Gastroesophageal sphincter (tissue), 3 donors: ENCODE measurements around the gene OPN1SW.

ENCODE experiments used
- POLR2AphosphoS5 ChIP-seq: sonication (generic); formaldehyde crosslinking; IDR thresholded peaks from one replicate; pipeline ENCODE4 v1.6.1; 2017; ENCODE audit warnings: antibody characterized with exemption
- TF ChIP-seq, protein P1 (sequence below), 4 experiments: fragments of 200-600 bp in 2 of 4; fragments of 450-650 bp in 2 of 4; sonication (generic) in 1 of 4; IDR thresholded peaks; one replicate each; pipeline ENCODE4 v1.5.1; 2017 to 2019; ENCODE audit warnings: antibody characterized with exemption in 4 of 4, mild to moderate bottlenecking in 2 of 4, moderate library complexity in 2 of 4

- TF ChIP-seq, protein P1, sequence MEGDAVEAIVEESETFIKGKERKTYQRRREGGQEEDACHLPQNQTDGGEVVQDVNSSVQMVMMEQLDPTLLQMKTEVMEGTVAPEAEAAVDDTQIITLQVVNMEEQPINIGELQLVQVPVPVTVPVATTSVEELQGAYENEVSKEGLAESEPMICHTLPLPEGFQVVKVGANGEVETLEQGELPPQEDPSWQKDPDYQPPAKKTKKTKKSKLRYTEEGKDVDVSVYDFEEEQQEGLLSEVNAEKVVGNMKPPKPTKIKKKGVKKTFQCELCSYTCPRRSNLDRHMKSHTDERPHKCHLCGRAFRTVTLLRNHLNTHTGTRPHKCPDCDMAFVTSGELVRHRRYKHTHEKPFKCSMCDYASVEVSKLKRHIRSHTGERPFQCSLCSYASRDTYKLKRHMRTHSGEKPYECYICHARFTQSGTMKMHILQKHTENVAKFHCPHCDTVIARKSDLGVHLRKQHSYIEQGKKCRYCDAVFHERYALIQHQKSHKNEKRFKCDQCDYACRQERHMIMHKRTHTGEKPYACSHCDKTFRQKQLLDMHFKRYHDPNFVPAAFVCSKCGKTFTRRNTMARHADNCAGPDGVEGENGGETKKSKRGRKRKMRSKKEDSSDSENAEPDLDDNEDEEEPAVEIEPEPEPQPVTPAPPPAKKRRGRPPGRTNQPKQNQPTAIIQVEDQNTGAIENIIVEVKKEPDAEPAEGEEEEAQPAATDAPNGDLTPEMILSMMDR (IDR thresholded peaks at IDR 0.05) = no peak
- peak; percentile 98 for TF ChIP-seq POLR2AphosphoS5
Observed at GRCh38 chr7:128739048-128739962, 36.3 kb downstream of the OPN1SW start, which contains the start of gene CALU.
